ENCODE measurements around the gene XRCC3. TPM values are rescaled to one million over a fixed set of nuclear protein-coding genes. Genes with fewer than 3 reads are reported as not detected.

XRCC3 gene
- total RNA-seq, 2 donors from 2014 or later = 39.2 to 42.6 TPM

DNA sequence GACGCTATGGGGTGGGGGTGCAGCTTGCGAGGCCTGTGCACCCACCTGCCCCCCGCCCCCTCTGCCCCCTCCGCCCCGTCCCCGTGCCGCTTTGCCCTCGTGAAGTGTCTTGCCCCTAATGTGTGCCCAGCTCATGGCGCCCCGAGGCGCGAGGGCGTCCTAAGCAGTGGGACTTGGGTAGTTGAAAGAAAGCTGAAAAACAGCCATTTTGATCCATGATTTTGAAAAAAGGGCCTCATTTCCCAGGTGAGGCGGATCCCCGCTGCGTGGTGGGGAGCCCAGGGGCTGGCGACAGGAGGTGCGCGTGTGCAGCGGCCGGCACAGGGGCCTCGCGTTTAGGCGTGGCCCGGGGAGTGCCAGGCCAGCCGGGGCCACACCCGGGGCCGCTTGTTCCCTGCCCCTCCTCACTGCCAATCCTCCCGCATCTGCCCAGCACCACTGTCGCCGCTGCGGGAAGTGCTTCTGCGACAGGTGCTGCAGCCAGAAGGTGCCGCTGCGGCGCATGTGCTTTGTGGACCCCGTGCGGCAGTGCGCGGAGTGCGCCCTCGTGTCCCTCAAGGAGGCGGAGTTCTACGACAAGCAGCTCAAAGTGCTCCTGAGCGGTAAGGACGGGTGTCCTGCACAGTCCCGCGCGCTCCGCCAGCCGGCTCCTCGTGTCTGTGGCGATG is 12.2 kb upstream of the XRCC3 start:
- peaks cover 20% of the 10 kb centered on the region for H3K4me1 Mint-ChIP-seq
- no peak for DNase-seq
- H3K9me3 ChIP-seq (ENCODE audit: control insufficient read depth, low read length) = no peaks in the 10 kb centered on the region
- H3K4me3 ChIP-seq (ENCODE audit: low read length) = no peak overlapping the region
- no peaks in the 10 kb centered on the region for H3K27me3 Mint-ChIP-seq (ENCODE audit: insufficient read depth)
- peaks cover 23% of the 10 kb centered on the region for H3K36me3 Mint-ChIP-seq (ENCODE audit: low read depth)
- no peak overlapping the region for H3K27ac ChIP-seq (ENCODE audit: low read depth, low read length)
- H3K36me3 ChIP-seq (ENCODE audit: control insufficient read depth, insufficient read depth, low read length) = peaks cover 36% of the 10 kb centered on the region
- TF ChIP-seq, protein P1, sequence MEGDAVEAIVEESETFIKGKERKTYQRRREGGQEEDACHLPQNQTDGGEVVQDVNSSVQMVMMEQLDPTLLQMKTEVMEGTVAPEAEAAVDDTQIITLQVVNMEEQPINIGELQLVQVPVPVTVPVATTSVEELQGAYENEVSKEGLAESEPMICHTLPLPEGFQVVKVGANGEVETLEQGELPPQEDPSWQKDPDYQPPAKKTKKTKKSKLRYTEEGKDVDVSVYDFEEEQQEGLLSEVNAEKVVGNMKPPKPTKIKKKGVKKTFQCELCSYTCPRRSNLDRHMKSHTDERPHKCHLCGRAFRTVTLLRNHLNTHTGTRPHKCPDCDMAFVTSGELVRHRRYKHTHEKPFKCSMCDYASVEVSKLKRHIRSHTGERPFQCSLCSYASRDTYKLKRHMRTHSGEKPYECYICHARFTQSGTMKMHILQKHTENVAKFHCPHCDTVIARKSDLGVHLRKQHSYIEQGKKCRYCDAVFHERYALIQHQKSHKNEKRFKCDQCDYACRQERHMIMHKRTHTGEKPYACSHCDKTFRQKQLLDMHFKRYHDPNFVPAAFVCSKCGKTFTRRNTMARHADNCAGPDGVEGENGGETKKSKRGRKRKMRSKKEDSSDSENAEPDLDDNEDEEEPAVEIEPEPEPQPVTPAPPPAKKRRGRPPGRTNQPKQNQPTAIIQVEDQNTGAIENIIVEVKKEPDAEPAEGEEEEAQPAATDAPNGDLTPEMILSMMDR (conservative IDR thresholded peaks at IDR 0.05) = peak; percentile 39
- peaks cover 11% of the 10 kb centered on the region for H3K4me1 ChIP-seq (ENCODE audit: control insufficient read depth, insufficient read depth, low read length)
- no peak overlapping the region for H3K27ac Mint-ChIP-seq
- no peak overlapping the region for H3K4me3 Mint-ChIP-seq
- H3K9ac ChIP-seq (ENCODE audit: extremely low read depth, low read length, poor library complexity, severe bottlenecking) = no peak overlapping the region
- 89 to 92% methylated on average over 39 to 53 of the region's 53 CpGs for WGBS, 2 experiments (ENCODE audit: insufficient coverage in 1 of 2, insufficient read length in 1 of 2)
- H3K9me3 Mint-ChIP-seq = no peaks in the 10 kb centered on the region
- no peaks in the 10 kb centered on the region for H3K27me3 ChIP-seq (ENCODE audit: control insufficient read depth, insufficient read depth, low read length, poor library complexity, severe bottlenecking)

DNA sequence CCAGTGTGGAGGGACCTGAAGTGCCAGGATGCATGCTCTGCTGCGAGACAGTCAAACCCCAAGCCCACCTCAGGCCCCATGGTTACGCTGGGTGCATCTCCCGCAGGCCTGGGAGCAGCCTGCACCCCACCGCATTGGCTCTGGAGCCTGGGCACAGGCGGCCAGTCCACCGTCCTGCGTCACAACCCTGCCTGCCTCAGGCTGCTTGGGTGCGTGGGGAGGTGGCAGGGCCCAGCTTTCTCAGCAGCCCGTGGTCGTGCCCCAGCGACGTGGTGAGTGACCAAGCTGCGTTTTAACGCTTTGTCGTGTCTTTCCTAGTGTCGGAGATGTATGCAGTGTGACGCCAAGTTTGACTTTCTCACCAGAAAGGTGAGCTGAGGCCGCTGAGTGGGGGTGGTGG is 11.2 kb upstream of the XRCC3 start:
- no peak overlapping the region for H3K27ac Mint-ChIP-seq
- no peak for DNase-seq
- WGBS, 2 experiments (ENCODE audit: insufficient coverage in 1 of 2, insufficient read length in 1 of 2) = 94% methylated on average over 12 to 18 of the region's 18 CpGs
- no peak overlapping the region for H3K4me3 Mint-ChIP-seq
- Histone ChIP-seq H3K27me3 (ENCODE audit: control insufficient read depth, insufficient read depth, low read length, poor library complexity, severe bottlenecking) (no peaks in the 10 kb centered on the region), H3K9me3 (ENCODE audit: control insufficient read depth, low read length) (no peaks in the 10 kb centered on the region), H3K9ac (ENCODE audit: extremely low read depth, low read length, poor library complexity, severe bottlenecking) (no peak overlapping the region), H3K36me3 (ENCODE audit: control insufficient read depth, insufficient read depth, low read length) (peaks cover 30% of the 10 kb centered on the region), H3K4me1 (ENCODE audit: control insufficient read depth, insufficient read depth, low read length) (peaks cover 11% of the 10 kb centered on the region), H3K27ac (ENCODE audit: low read depth, low read length) (no peak overlapping the region), H3K4me3 (ENCODE audit: low read length) (no peak overlapping the region)
- peaks cover 23% of the 10 kb centered on the region for H3K36me3 Mint-ChIP-seq (ENCODE audit: low read depth)
- TF ChIP-seq, protein P1 (conservative IDR thresholded peaks at IDR 0.05) = no peak
- peaks cover 20% of the 10 kb centered on the region for H3K4me1 Mint-ChIP-seq
- H3K9me3 Mint-ChIP-seq = peaks cover 1% of the 10 kb centered on the region
- H3K27me3 Mint-ChIP-seq (ENCODE audit: insufficient read depth) = no peaks in the 10 kb centered on the region

DNA sequence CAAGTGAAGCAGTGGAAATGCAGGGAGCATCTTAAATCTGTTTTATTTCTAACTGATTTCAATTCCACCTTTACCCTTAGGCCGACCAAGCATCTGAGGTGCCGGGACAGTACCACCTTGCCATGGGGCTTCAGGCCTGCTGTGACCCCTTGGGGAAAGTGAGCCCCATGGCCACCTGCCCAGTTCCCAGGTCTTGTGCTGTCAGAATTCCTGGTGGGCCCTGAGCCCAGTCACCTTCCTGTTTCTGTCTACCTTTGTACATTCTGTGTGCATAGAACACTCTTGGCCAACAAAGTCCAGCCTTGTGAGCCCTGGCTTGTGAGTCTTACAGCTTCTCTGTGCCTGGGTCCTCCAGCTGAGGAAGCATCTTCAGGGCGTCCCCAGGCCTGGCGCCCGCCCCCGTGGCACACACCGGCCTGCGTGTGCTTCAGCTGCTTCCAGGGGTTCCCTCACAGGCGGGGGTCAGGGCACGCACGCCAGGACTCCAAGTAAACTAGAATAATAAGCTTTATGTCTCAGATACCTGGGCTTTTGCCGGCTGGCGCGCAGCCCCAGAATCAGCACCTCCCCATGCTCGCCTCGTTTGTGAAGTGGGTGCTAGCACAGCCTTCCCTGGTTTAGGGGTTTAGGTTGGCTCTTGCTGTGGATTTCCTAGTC is 10.6 kb upstream of the XRCC3 start:
- Mint-ChIP-seq H3K27ac (no peak overlapping the region), H3K4me3 (no peak overlapping the region), H3K36me3 (ENCODE audit: low read depth) (peaks cover 22% of the 10 kb centered on the region), H3K4me1 (peaks cover 20% of the 10 kb centered on the region), H3K9me3 (peaks cover 1% of the 10 kb centered on the region), H3K27me3 (ENCODE audit: insufficient read depth) (no peaks in the 10 kb centered on the region)
- no peak overlapping the region for H3K27ac ChIP-seq (ENCODE audit: low read depth, low read length)
- no peak for DNase-seq
- H3K9me3 ChIP-seq (ENCODE audit: control insufficient read depth, low read length) = no peaks in the 10 kb centered on the region
- no peak overlapping the region for H3K9ac ChIP-seq (ENCODE audit: extremely low read depth, low read length, poor library complexity, severe bottlenecking)
- TF ChIP-seq, protein P1 (conservative IDR thresholded peaks at IDR 0.05) = no peak
- 95 to 96% methylated on average over 16 of the region's 16 CpGs for WGBS, 2 experiments (ENCODE audit: insufficient coverage in 1 of 2, insufficient read length in 1 of 2)
- H3K4me3 ChIP-seq (ENCODE audit: low read length) = no peak overlapping the region
- H3K4me1 ChIP-seq (ENCODE audit: control insufficient read depth, insufficient read depth, low read length) = peaks cover 11% of the 10 kb centered on the region
- no peaks in the 10 kb centered on the region for H3K27me3 ChIP-seq (ENCODE audit: control insufficient read depth, insufficient read depth, low read length, poor library complexity, severe bottlenecking)
- H3K36me3 ChIP-seq (ENCODE audit: control insufficient read depth, insufficient read depth, low read length) = peaks cover 30% of the 10 kb centered on the region
